GM19351 (cell line): ENCODE data around the gene ARHGAP8.

ENCODE experiments used
- ATAC-seq: cut with Tn5 transposase; IDR thresholded peaks from one replicate; pipeline ENCODE4 v1.9.1; 2021; ENCODE audit warnings: mild to moderate bottlenecking, moderate library complexity; ENCODE audit not compliant: unreplicated experiment

Gene ARHGAP8

GRCh38 chr22:44764974-44765373 lies 12.6 kb downstream of the ARHGAP8 start:
- ATAC-seq, result no peak

- ATAC-seq, result no peak
Measured at GRCh38 chr22:44765571-44766285, 13.4 kb downstream of the ARHGAP8 start.

GRCh38 chr22:44773082-44773481 lies 20.7 kb downstream of the ARHGAP8 start:
- ATAC-seq, result no peak

- no peak for ATAC-seq
Measured at GRCh38 chr22:44775862-44776261, 23.5 kb downstream of the ARHGAP8 start.

- no peak for ATAC-seq
Measured at GRCh38 chr22:44776605-44777363, 24.4 kb downstream of the ARHGAP8 start.

GRCh38 chr22:44777364-44777755 lies 25.0 kb downstream of the ARHGAP8 start:
- ATAC-seq, result no peak

- ATAC-seq, result no peak
Measured at GRCh38 chr22:44780876-44781449, 28.6 kb downstream of the ARHGAP8 start.

- no peak for ATAC-seq
Measured at GRCh38 chr22:44782363-44782963, 30.1 kb downstream of the ARHGAP8 start.

- no peak for ATAC-seq
Measured at GRCh38 chr22:44783091-44783490, 30.7 kb downstream of the ARHGAP8 start.

- ATAC-seq, result no peak
Measured at GRCh38 chr22:44783581-44783980, 31.2 kb downstream of the ARHGAP8 start.

- ATAC-seq, result no peak
Measured at GRCh38 chr22:44786136-44786535, 33.8 kb downstream of the ARHGAP8 start.

- ATAC-seq, result no peak
Measured at GRCh38 chr22:44786610-44787009, 34.2 kb downstream of the ARHGAP8 start.

GRCh38 chr22:44787832-44788231 lies 35.5 kb downstream of the ARHGAP8 start:
- no peak for ATAC-seq

- ATAC-seq, result no peak
Measured at GRCh38 chr22:44793106-44793505, 40.7 kb downstream of the ARHGAP8 start.

GRCh38 chr22:44793506-44794172 lies 41.3 kb downstream of the ARHGAP8 start:
- no peak for ATAC-seq

- no peak for ATAC-seq
Measured at GRCh38 chr22:44795701-44796630, 43.6 kb downstream of the ARHGAP8 start.

GRCh38 chr22:44797181-44797725 lies 44.9 kb downstream of the ARHGAP8 start:
- no peak for ATAC-seq

- ATAC-seq, result no peak
Measured at GRCh38 chr22:44799077-44799945, 46.9 kb downstream of the ARHGAP8 start.
